ENCODE measurements around the gene SMCR8. TPM values are rescaled to one million over a fixed set of nuclear protein-coding genes. Genes with fewer than 3 reads are reported as not detected.
A peak's percentile ranks its signal among the peaks of the same experiment; 100 is the strongest.

SMCR8 gene
- total RNA-seq, 1 donor from 2014 or later: 12.3 TPM

GRCh38 chr17:18314059-18314730 lies 898 bp upstream of the SMCR8 start:
- H3K27ac ChIP-seq (replicated peaks): peak overlapping the region; percentile 91
- H3K36me3 ChIP-seq: peaks cover 30% of the 10 kb centered on the region
- H3K27me3 ChIP-seq (ENCODE audit: low read depth): no peaks in the 10 kb centered on the region
- intact Hi-C loops (cut with micrococcal nuclease): no loop called here
- DNase-seq: no peak
- H3K9me3 ChIP-seq (replicated peaks): no peaks in the 10 kb centered on the region
- no peak for TF ChIP-seq CTCF (IDR thresholded peaks at IDR 0.05; ENCODE audit: borderline replicate concordance)
- H3K4me3 ChIP-seq: peak overlapping the region; percentile 90
- peaks cover 69% of the 10 kb centered on the region for H3K4me1 ChIP-seq

GRCh38 chr17:18315562-18315922 lies 449 bp downstream of the SMCR8 start:
- intact Hi-C loops (cut with micrococcal nuclease): no loop called here
- no peaks in the 10 kb centered on the region for H3K27me3 ChIP-seq (ENCODE audit: low read depth)
- DNase-seq: no peak
- H3K27ac ChIP-seq (replicated peaks): peak overlapping the region; percentile 91
- no peaks in the 10 kb centered on the region for H3K9me3 ChIP-seq (replicated peaks)
- H3K4me3 ChIP-seq: peak overlapping the region; percentile 90
- peaks cover 82% of the 10 kb centered on the region for H3K4me1 ChIP-seq
- no peak for TF ChIP-seq CTCF (IDR thresholded peaks at IDR 0.05; ENCODE audit: borderline replicate concordance)
- H3K36me3 ChIP-seq: peaks cover 28% of the 10 kb centered on the region

- Histone ChIP-seq H3K4me3 (peak overlapping the region; percentile 90), H3K27me3 (ENCODE audit: low read depth) (no peaks in the 10 kb centered on the region), H3K4me1 (peaks cover 86% of the 10 kb centered on the region), H3K9me3 (replicated peaks) (no peaks in the 10 kb centered on the region), H3K27ac (replicated peaks) (peak overlapping the region; percentile 91), H3K36me3 (peaks cover 28% of the 10 kb centered on the region)
- DNase-seq: no peak
- TF ChIP-seq CTCF (IDR thresholded peaks at IDR 0.05; ENCODE audit: borderline replicate concordance): no peak
- intact Hi-C loops (cut with micrococcal nuclease): no loop called here
Measured at GRCh38 chr17:18315961-18316360, 868 bp downstream of the SMCR8 start.

- peak overlapping the region; percentile 36 for H3K4me3 ChIP-seq
- no peak for TF ChIP-seq CTCF (IDR thresholded peaks at IDR 0.05; ENCODE audit: borderline replicate concordance)
- no peaks in the 10 kb centered on the region for H3K9me3 ChIP-seq (replicated peaks)
- peaks cover 30% of the 10 kb centered on the region for H3K36me3 ChIP-seq
- peaks cover 82% of the 10 kb centered on the region for H3K4me1 ChIP-seq
- DNase-seq: no peak
- H3K27ac ChIP-seq (replicated peaks): peak overlapping the region; percentile 4
- intact Hi-C loops (cut with micrococcal nuclease): no loop called here
- H3K27me3 ChIP-seq (ENCODE audit: low read depth): no peaks in the 10 kb centered on the region
Measured at GRCh38 chr17:18318117-18318516, 3.0 kb downstream of the SMCR8 start.

GRCh38 chr17:18318771-18319450 lies 3.8 kb downstream of the SMCR8 start:
- Histone ChIP-seq H3K4me3 (peak overlapping the region; percentile 36), H3K27ac (replicated peaks) (no peak overlapping the region), H3K27me3 (ENCODE audit: low read depth) (no peaks in the 10 kb centered on the region), H3K4me1 (peaks cover 74% of the 10 kb centered on the region), H3K36me3 (peaks cover 38% of the 10 kb centered on the region), H3K9me3 (replicated peaks) (no peaks in the 10 kb centered on the region)
- DNase-seq: no peak
- TF ChIP-seq CTCF (IDR thresholded peaks at IDR 0.05; ENCODE audit: borderline replicate concordance): no peak
- intact Hi-C loops (cut with micrococcal nuclease): no loop called here
